Measurements from ENCODE around the gene TWNK.
"Not testable (repeated sequence)": the region's sequence is repeated elsewhere in the genome, so short reads cannot be mapped to it uniquely, and the experiment has no call there.

The TWNK gene

GRCh38 chr10:100975397-100975796, 11.9 kb upstream of the TWNK start:
- DNase-seq = not testable (repeated sequence)

DNA sequence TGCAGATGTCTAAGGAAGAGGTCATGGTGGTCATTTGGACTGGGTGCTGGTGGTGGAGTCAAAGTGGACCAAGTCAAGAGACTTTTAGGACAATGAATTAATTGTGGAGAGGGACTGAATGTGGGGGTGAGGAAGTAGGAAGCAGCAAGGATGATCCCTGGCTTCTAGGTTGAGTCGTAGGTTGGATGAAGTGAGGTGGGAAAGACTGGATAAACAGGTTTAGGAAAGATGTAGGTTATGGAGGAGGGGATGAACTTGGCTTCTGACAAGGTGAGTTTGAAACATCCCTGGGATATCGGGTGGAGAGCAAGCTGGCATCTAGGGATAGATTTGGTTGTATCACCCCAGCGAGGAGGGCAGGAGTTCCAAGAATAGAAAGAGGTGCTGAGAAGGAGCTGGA, 10.4 kb upstream of the TWNK start:
- no peak for DNase-seq

GRCh38 chr10:100977436-100977835, 9.9 kb upstream of the TWNK start:
- DNase-seq = no peak

GRCh38 chr10:100978121-100978900, 9.0 kb upstream of the TWNK start:
- DNase-seq = no peak

DNA sequence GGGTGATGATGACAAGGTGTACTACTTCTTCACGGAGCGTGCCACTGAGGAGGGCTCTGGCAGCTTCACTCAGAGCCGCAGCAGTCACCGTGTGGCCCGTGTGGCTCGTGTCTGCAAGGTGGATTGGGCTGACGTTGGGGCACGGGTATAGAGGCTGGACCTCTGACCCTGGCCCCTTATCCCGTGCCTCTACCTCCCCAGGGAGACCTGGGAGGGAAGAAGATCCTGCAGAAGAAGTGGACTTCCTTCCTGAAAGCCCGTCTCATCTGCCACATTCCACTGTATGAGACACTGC, 8.5 kb upstream of the TWNK start:
- no peak for DNase-seq

DNA sequence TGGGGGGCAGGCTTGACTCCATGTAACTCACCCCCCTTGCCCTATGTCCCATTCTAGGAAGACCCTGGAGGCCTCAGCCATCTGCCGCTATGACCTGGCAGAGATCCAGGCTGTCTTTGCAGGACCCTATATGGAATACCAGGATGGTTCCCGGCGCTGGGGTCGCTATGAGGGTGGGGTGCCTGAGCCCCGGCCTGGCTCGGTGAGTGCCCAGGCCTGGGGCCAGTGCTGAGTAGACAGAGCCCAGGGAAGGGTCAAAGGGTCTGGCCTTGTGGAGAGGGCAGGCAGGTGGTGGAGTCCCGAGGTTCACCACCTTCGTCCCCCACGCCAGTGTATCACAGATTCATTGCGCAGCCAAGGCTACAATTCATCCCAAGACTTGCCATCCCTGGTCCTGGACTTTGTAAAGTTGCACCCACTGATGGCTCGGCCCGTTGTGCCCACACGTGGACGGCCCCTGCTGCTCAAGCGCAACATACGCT, 7.5 kb upstream of the TWNK start:
- no peak for DNase-seq

GRCh38 chr10:100980311-100980710, 7.0 kb upstream of the TWNK start:
- DNase-seq = no peak

DNA sequence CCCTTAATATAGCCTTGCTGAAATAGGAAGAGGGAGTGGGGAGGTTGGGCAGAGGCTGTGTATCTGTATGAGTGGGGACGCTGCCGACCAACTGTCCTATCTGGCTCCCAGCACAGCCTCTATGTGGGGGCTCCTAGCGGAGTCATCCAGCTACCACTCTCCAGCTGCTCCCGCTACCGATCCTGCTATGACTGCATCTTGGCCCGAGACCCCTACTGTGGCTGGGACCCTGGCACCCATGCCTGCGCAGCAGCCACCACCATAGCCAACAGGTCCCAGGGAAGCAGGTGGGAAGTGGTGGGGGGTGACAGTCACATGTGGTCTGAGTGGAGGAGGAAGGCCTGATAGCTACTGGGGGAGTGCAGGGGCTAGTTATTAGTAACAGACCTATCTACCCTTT, 6.6 kb upstream of the TWNK start:
- no peak for DNase-seq

DNA sequence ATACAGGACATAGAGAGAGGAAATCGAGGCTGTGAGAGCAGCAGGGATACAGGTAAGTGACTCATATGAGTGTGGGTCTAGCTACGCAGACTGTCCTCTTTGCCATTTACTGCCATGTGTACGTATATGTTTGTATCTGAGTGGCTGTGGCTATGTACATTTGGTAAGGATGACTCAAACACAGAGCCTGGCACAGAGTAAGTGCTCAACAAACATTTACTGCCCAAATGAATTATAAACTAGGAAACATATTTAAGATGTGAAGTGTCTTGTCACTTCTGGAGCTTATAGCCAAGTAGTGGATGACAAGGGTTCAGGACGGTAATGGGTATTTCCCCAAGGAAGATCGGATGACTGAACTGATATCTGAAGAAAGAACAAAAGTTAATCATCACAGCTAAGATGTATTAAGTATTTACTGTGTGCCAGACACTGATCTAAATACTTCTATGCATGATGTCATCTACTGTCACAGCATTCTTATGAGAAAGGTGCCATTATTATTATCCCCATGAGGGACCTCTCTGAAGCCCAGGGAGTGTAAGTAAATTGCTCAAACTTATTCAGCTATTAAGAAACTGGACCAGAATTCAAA, 6.1 kb upstream of the TWNK start:
- DNase-seq = no peak

GRCh38 chr10:100982916-100983830, 4.2 kb upstream of the TWNK start:
- no peak for DNase-seq

DNA sequence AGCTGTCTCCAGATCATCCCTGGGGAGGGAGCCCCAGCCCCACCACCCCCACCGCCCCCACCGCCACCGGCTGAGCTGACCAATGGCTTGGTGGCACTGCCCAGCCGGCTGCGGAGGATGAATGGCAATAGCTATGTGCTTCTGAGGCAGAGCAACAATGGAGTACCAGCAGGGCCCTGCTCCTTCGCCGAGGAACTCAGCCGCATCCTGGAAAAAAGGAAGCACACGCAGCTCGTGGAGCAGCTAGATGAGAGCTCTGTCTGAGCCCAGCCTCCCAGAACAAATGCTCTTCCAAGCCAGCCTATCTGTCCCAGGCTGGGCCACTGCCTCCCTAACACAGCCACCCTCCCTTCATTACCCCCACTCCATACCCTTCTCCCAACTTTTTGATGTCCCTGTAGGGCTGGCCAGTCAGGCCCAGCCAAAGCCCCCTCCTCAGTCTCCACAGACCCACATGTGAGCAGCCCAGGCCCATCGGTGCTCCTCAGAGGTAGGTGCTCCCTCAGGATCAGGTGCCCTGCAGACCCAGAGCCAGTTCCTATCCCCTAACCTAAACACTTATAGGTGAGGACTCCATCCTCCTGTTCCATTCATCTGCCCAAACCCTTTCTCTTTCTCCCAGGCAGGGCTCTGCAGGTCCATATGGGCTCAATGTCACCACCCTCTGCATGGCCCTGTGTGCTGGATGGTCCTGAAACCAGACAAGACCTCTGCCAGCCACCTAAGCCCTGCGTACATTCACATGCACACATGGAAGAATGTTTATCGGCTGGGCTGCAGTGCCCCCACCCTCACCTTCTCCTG, 3.3 kb upstream of the TWNK start:
- no peak for DNase-seq

- no peak for DNase-seq
These were observed 2.6 kb upstream of the TWNK start for GRCh38 chr10:100984672-100985177.

GRCh38 chr10:100985336-100985735, 2.0 kb upstream of the TWNK start:
- DNase-seq = no peak

DNA sequence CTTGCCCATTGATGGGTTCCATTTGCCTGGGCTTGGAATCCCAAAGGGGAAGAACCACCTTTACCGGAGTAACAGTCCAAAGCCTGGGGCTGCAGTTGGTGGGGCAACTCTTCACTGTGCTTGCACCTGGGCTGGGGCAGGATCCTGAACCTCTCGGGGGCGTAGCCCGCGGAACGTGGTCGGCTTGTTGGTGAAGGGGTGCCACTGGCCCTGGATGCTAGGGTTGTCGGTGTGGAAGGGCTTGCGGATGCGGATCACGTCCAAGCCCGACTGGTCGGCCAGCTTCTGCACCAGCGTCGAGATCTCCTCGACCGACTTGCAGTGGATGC, 756 bp upstream of the TWNK start:
- no peak for DNase-seq

DNA sequence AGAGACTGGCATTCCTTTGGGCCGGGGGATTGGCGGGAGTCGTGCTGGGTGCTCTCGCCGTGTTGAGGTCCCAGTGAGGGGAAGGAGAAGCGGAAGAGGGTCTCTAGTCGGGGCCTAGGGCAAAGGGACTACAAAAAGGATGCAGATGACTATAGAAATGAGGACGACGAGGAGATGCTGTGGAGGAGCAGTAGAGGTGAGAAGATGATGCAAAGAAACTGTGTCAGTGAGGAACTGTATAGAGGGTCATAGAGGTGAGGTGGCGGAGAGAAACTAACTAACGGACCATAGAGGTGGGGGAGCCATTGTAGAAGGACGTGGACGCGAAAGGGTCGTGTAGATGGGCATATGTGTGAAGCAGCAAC, 324 bp downstream of the TWNK start:
- DNase-seq = no peak

DNA sequence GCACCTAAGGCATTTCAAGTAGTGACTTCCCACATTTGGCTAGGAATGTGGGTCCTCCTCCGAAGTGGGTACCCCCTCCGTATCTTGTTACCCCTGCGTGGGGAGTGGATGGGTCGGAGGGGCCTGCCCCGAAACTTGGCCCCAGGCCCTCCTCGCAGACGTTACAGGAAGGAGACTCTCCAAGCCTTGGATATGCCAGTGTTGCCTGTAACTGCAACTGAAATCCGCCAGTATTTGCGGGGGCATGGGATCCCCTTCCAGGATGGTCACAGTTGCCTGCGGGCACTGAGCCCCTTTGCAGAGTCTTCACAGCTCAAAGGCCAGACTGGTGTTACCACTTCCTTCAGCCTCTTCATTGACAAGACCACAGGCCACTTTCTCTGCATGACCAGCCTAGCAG, 823 bp downstream of the TWNK start:
- no peak for DNase-seq

DNA sequence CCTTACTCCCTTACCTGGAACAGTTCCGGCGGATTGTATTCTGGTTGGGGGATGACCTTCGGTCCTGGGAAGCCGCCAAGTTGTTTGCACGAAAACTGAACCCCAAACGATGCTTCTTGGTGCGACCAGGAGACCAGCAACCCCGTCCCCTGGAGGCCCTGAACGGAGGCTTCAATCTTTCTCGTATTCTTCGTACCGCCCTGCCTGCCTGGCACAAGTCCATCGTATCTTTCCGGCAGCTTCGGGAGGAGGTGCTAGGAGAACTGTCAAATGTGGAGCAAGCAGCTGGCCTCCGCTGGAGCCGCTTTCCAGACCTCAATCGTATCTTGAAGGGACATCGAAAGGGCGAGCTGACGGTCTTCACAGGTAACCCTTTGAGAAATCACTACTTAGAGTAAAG, 1.7 kb downstream of the TWNK start:
- no peak for DNase-seq

- DNase-seq = peak; percentile 1
These were observed 6.8 kb downstream of the TWNK start for GRCh38 chr10:100993986-100994708.

DNA sequence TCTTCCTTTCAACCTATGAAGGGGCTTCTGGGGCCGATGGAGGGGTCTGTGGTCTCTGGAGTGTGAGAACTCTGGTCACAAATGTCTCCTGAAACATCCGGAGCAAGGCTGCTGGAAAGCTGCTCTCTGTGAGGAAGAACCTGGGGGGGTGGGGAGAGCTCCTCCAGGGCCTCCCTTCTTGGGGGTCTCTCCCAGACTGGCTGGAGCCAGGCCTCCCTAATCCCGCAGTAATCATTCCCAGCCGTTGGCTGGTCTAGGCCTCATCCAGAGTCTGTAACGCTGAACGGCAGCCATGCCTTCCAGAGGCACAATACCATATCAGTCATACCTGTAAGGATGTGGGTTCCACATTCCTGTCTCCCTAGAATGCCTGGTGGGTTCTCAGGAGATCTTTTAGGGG, 7.8 kb downstream of the TWNK start:
- DNase-seq = no peak

DNA sequence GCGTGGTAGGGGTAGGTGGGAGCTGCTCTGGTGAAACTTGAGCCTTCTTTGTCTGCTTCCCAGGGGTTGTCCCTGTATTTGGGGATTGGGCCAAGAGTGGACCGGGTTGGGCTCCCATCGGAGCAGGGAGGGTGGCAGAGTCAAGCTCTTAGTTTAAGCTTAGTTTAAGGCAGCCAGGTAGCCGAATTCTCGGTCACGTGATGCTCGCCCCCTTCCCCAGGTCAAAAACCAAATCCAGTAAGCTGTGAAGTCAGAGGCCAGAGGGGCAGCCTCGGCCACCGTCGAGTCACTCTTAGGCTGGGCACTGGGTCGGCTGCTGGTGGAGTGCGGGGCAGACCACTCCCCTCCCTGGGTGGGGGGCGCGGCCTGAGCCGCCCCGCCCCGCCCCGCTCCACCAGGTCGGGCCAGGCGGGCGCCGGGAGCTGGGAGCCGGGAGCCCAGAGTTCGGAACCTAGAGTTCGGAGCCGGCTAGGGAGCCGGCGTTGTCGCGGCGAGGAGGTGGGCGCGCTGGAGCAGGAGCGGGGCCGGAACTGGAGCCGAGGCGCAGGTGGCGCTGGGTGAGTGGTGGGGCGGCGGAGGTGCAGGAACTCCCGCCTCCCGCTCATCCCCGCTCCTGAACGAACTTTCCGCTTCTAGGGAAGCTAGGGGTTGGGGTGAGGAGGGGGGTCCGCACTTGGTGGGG, 9.5 kb downstream of the TWNK start:
- peak; percentile 58 for DNase-seq

GRCh38 chr10:100997360-100998182, 10.2 kb downstream of the TWNK start:
- peak; percentile 69 for DNase-seq
